ENCODE measurements around the gene RPS6KB1.
"Not testable (repeated sequence)": the region's sequence is repeated elsewhere in the genome, so short reads cannot be mapped to it uniquely, and the experiment has no call there.

RPS6KB1 gene

GRCh38 chr17:59930768-59931167, 37.8 kb downstream of the RPS6KB1 start:
- H3K4me1 ChIP-seq (ENCODE audit: control insufficient read depth, insufficient read depth, low read length, poor library complexity, severe bottlenecking); H3K9me3 ChIP-seq (ENCODE audit: control insufficient read depth, low read length); DNase-seq; H3K4me3 ChIP-seq (ENCODE audit: insufficient read depth, low read depth, low read length, poor library complexity, severe bottlenecking); H3K27ac ChIP-seq (ENCODE audit: insufficient read depth, low read length, poor library complexity, severe bottlenecking); H3K27me3 ChIP-seq (replicated peaks; ENCODE audit: control insufficient read depth, insufficient read depth, low read length, poor library complexity, severe bottlenecking): not testable (repeated sequence)
- H3K36me3 ChIP-seq (ENCODE audit: control insufficient read depth, insufficient read depth, low read length): peaks cover 36% of the 10 kb centered on the region

GRCh38 chr17:59933317-59933716, 40.4 kb downstream of the RPS6KB1 start:
- H3K27ac ChIP-seq (ENCODE audit: insufficient read depth, low read length, poor library complexity, severe bottlenecking); H3K4me1 ChIP-seq (ENCODE audit: control insufficient read depth, insufficient read depth, low read length, poor library complexity, severe bottlenecking); DNase-seq; H3K4me3 ChIP-seq (ENCODE audit: insufficient read depth, low read depth, low read length, poor library complexity, severe bottlenecking); H3K27me3 ChIP-seq (replicated peaks; ENCODE audit: control insufficient read depth, insufficient read depth, low read length, poor library complexity, severe bottlenecking); H3K9me3 ChIP-seq (ENCODE audit: control insufficient read depth, low read length): not testable (repeated sequence)
- H3K36me3 ChIP-seq (ENCODE audit: control insufficient read depth, insufficient read depth, low read length): peaks cover 29% of the 10 kb centered on the region

GRCh38 chr17:59940697-59941096, 47.8 kb downstream of the RPS6KB1 start:
- H3K4me1 ChIP-seq (ENCODE audit: control insufficient read depth, insufficient read depth, low read length, poor library complexity, severe bottlenecking); H3K9me3 ChIP-seq (ENCODE audit: control insufficient read depth, low read length); H3K4me3 ChIP-seq (ENCODE audit: insufficient read depth, low read depth, low read length, poor library complexity, severe bottlenecking); DNase-seq; H3K27ac ChIP-seq (ENCODE audit: insufficient read depth, low read length, poor library complexity, severe bottlenecking); H3K27me3 ChIP-seq (replicated peaks; ENCODE audit: control insufficient read depth, insufficient read depth, low read length, poor library complexity, severe bottlenecking): not testable (repeated sequence)
- peaks cover 33% of the 10 kb centered on the region for H3K36me3 ChIP-seq (ENCODE audit: control insufficient read depth, insufficient read depth, low read length)

- Histone ChIP-seq H3K27ac (ENCODE audit: insufficient read depth, low read length, poor library complexity, severe bottlenecking) (no peak overlapping the region), H3K27me3 (replicated peaks; ENCODE audit: control insufficient read depth, insufficient read depth, low read length, poor library complexity, severe bottlenecking) (no peaks in the 10 kb centered on the region), H3K9me3 (ENCODE audit: control insufficient read depth, low read length) (no peaks in the 10 kb centered on the region), H3K4me1 (ENCODE audit: control insufficient read depth, insufficient read depth, low read length, poor library complexity, severe bottlenecking) (no peaks in the 10 kb centered on the region), H3K36me3 (ENCODE audit: control insufficient read depth, insufficient read depth, low read length) (peaks cover 33% of the 10 kb centered on the region), H3K4me3 (ENCODE audit: insufficient read depth, low read depth, low read length, poor library complexity, severe bottlenecking) (no peak overlapping the region)
- no peak for DNase-seq
Observed at GRCh38 chr17:59941131-59941530, 48.2 kb downstream of the RPS6KB1 start.

DNA sequence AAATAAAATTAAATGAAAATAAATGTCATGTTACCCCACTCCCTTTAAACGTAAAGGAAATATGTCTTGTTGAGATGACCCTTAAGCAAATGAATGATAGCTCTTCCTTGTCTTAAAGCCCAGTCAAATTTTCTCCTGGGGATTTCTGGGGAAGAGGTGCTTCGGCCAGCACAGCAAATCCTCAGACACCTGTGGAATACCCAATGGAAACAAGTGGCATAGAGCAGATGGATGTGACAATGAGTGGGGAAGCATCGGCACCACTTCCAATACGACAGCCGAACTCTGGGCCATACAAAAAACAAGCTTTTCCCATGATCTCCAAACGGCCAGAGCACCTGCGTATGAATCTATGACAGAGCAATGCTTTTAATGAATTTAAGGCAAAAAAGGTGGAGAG, 53.5 kb downstream of the RPS6KB1 start:
- not testable (repeated sequence) for H3K9me3 ChIP-seq (ENCODE audit: control insufficient read depth, low read length); H3K27ac ChIP-seq (ENCODE audit: insufficient read depth, low read length, poor library complexity, severe bottlenecking); H3K27me3 ChIP-seq (replicated peaks; ENCODE audit: control insufficient read depth, insufficient read depth, low read length, poor library complexity, severe bottlenecking); DNase-seq; H3K4me1 ChIP-seq (ENCODE audit: control insufficient read depth, insufficient read depth, low read length, poor library complexity, severe bottlenecking); H3K4me3 ChIP-seq (ENCODE audit: insufficient read depth, low read depth, low read length, poor library complexity, severe bottlenecking)
- H3K36me3 ChIP-seq (ENCODE audit: control insufficient read depth, insufficient read depth, low read length): peaks cover 26% of the 10 kb centered on the region

DNA sequence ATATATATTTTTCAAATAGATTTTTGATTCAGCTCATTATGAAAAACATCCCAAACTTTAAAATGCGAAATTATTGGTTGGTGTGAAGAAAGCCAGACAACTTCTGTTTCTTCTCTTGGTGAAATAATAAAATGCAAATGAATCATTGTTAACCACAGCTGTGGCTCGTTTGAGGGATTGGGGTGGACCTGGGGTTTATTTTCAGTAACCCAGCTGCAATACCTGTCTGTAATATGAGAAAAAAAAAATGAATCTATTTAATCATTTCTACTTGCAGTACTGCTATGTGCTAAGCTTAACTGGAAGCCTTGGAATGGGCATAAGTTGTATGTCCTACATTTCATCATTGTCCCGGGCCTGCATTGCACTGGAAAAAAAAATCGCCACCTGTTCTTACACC, 54.4 kb downstream of the RPS6KB1 start:
- not testable (repeated sequence) for H3K4me1 ChIP-seq (ENCODE audit: control insufficient read depth, insufficient read depth, low read length, poor library complexity, severe bottlenecking); H3K27me3 ChIP-seq (replicated peaks; ENCODE audit: control insufficient read depth, insufficient read depth, low read length, poor library complexity, severe bottlenecking); H3K9me3 ChIP-seq (ENCODE audit: control insufficient read depth, low read length); H3K4me3 ChIP-seq (ENCODE audit: insufficient read depth, low read depth, low read length, poor library complexity, severe bottlenecking); DNase-seq; H3K27ac ChIP-seq (ENCODE audit: insufficient read depth, low read length, poor library complexity, severe bottlenecking)
- H3K36me3 ChIP-seq (ENCODE audit: control insufficient read depth, insufficient read depth, low read length): peaks cover 22% of the 10 kb centered on the region

DNA sequence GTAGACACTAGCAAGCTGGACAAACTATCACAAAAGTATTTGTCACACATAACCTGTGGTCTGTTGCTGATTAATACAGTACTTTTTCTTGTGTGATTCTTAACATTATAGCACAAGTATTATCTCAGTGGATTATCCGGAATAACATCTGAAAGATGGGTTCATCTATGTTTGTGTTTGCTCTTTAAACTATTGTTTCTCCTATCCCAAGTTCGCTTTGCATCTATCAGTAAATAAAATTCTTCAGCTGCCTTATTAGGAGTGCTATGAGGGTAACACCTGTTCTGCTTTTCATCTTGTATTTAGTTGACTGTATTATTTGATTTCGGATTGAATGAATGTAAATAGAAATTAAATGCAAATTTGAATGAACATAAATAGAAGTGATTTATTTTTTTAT, 57.1 kb downstream of the RPS6KB1 start:
- Histone ChIP-seq H3K36me3 (ENCODE audit: control insufficient read depth, insufficient read depth, low read length) (peaks cover 14% of the 10 kb centered on the region), H3K27ac (ENCODE audit: insufficient read depth, low read length, poor library complexity, severe bottlenecking) (no peak overlapping the region), H3K4me3 (ENCODE audit: insufficient read depth, low read depth, low read length, poor library complexity, severe bottlenecking) (no peak overlapping the region), H3K4me1 (ENCODE audit: control insufficient read depth, insufficient read depth, low read length, poor library complexity, severe bottlenecking) (no peaks in the 10 kb centered on the region), H3K9me3 (ENCODE audit: control insufficient read depth, low read length) (no peaks in the 10 kb centered on the region), H3K27me3 (replicated peaks; ENCODE audit: control insufficient read depth, insufficient read depth, low read length, poor library complexity, severe bottlenecking) (no peaks in the 10 kb centered on the region)
- no peak for DNase-seq

- H3K27me3 ChIP-seq (replicated peaks; ENCODE audit: control insufficient read depth, insufficient read depth, low read length, poor library complexity, severe bottlenecking): no peaks in the 10 kb centered on the region
- DNase-seq: no peak
- peaks cover 12% of the 10 kb centered on the region for H3K36me3 ChIP-seq (ENCODE audit: control insufficient read depth, insufficient read depth, low read length)
- no peaks in the 10 kb centered on the region for H3K9me3 ChIP-seq (ENCODE audit: control insufficient read depth, low read length)
- H3K4me1 ChIP-seq (ENCODE audit: control insufficient read depth, insufficient read depth, low read length, poor library complexity, severe bottlenecking): no peaks in the 10 kb centered on the region
- H3K27ac ChIP-seq (ENCODE audit: insufficient read depth, low read length, poor library complexity, severe bottlenecking): no peak overlapping the region
- H3K4me3 ChIP-seq (ENCODE audit: insufficient read depth, low read depth, low read length, poor library complexity, severe bottlenecking): no peak overlapping the region
Observed at GRCh38 chr17:59954856-59955255, 61.9 kb downstream of the RPS6KB1 start.

GRCh38 chr17:59959574-59959973, 66.7 kb downstream of the RPS6KB1 start:
- H3K4me1 ChIP-seq (ENCODE audit: control insufficient read depth, insufficient read depth, low read length, poor library complexity, severe bottlenecking); H3K9me3 ChIP-seq (ENCODE audit: control insufficient read depth, low read length); DNase-seq; H3K4me3 ChIP-seq (ENCODE audit: insufficient read depth, low read depth, low read length, poor library complexity, severe bottlenecking); H3K27me3 ChIP-seq (replicated peaks; ENCODE audit: control insufficient read depth, insufficient read depth, low read length, poor library complexity, severe bottlenecking); H3K36me3 ChIP-seq (ENCODE audit: control insufficient read depth, insufficient read depth, low read length); H3K27ac ChIP-seq (ENCODE audit: insufficient read depth, low read length, poor library complexity, severe bottlenecking): not testable (repeated sequence)

DNA sequence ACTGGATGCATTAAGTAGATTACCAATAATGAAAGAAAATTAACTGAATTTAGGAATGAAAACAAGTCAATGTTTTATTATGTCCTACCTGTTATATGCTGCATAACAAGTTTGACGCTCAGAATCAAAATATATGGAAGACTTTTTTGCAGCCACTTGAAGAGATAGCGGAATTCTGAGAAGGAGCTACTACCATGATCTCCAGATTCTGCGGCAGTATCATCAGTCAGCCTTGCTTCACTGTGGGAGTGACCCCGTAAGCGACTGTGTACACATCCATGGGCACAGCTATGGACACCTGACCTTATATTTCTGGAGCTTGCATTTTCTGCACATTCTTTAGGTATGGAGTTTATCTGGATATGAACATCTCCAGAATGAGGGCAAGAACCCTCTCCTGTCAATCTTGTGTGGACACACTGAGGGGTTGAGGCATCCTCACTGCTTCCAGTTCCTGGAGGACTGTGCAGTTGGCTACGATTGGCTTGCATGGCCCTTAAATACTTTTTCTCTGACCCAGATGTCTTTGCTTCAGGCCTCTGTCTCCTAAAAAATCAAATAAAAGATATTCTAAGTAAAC, 69.9 kb downstream of the RPS6KB1 start:
- Histone ChIP-seq H3K36me3 (ENCODE audit: control insufficient read depth, insufficient read depth, low read length) (no peaks in the 10 kb centered on the region), H3K27me3 (replicated peaks; ENCODE audit: control insufficient read depth, insufficient read depth, low read length, poor library complexity, severe bottlenecking) (no peaks in the 10 kb centered on the region), H3K9me3 (ENCODE audit: control insufficient read depth, low read length) (no peaks in the 10 kb centered on the region), H3K4me3 (ENCODE audit: insufficient read depth, low read depth, low read length, poor library complexity, severe bottlenecking) (no peak overlapping the region), H3K27ac (ENCODE audit: insufficient read depth, low read length, poor library complexity, severe bottlenecking) (no peak overlapping the region), H3K4me1 (ENCODE audit: control insufficient read depth, insufficient read depth, low read length, poor library complexity, severe bottlenecking) (peaks cover 12% of the 10 kb centered on the region)
- no peak for DNase-seq

Data from effector memory CD4-positive, alpha-beta T cell (primary cell).